ENCODE data around the gene CAB39.

CAB39 gene

DNA sequence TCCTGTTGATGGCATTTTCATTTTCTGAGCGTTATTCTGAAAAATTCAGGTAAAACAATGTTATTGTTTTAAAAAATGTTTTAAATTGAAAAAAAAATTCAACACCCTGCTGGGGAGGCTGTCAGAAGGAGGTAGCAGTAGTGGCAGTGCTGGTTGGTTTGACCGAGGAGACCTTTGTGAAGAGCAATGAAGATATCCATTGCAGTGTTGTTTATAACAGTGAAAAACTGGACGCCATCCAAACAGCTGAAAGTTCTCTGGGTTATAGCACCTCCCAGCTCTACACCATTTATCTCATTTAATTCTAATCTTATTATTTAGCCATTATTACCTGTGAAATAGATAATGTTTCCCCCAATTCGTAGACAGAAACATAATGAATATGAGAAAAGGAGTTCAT lies 139.5 kb downstream of the CAB39 start:
- no peak for DNase-seq (ENCODE audit: low read depth in 2 of 3, low spot score in 2 of 3)

DNA sequence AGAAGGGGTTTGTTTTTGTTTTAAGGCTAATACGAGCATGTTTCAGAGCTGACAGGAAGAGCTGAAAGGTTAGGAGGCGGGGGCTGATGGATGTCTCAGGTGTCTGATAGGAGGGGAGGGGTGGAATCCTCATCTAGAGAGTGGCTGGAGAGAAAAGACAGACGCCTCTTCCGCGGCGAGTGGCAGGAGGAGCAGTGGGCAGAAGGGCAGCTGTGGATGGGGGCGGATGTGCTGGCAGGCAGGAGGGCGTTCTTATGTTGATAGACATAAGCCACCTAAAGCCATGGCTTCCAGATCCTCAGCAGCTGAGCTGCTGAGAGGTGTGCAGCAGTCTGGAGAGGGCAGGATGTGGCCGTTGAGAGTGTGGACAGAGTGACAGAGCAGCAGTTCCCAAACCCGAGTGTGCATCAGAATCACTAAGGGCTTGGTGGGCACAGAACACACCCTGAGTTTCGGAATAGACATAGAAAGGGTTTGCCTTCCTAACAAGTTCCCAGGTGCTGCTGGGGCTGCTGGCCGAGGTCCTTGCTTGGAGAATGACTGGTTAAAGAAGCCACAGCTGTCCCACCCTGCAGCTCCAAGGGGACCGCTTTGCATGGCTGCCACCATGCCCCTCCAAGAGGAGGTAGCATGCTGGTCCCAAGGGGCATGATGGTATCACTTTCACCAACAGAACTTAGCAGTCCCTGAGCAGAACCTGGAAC lies 149.1 kb downstream of the CAB39 start:
- DNase-seq (ENCODE audit: low read depth in 2 of 3, low spot score in 2 of 3): no peak

DNA sequence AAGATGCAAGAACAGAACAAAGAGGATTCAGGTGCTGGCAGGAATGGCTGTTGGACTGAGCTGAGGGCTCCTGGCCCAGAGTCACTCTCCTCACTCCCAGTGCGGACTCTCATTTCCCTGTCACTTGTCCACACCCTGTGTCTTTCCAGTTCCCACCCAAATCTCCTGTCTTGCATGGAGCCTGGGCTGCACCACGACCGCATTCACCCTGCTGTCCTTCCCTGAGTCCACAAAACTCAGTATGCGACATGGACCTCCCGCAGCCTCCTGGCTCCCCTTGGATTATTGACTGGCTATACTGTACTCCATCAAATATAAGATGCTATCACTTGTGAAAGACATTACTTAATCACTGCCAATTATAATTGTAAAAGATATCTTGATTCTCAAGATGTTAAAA lies 149.7 kb downstream of the CAB39 start:
- no peak for DNase-seq (ENCODE audit: low read depth in 2 of 3, low spot score in 2 of 3)

DNA sequence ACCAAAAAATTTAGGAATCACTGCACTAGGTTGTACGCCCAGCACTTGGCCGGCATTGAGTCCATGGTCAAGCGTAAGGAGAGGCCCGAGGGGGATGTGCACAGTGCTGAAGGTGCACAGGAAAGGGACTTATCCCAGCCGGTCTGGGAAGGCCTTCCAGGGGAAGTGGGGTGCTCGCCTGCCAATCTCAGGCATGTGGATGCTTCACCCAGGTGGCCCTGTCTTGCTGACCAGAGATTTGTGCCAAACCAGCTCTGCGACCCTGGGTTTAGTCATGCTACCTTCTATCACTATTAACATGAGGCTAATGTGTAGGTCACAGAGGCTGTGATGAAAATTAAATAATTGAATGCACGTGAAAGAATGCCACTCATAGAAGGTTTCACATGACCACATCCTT lies 150.4 kb downstream of the CAB39 start:
- no peak for DNase-seq (ENCODE audit: low read depth in 2 of 3, low spot score in 2 of 3)

DNA sequence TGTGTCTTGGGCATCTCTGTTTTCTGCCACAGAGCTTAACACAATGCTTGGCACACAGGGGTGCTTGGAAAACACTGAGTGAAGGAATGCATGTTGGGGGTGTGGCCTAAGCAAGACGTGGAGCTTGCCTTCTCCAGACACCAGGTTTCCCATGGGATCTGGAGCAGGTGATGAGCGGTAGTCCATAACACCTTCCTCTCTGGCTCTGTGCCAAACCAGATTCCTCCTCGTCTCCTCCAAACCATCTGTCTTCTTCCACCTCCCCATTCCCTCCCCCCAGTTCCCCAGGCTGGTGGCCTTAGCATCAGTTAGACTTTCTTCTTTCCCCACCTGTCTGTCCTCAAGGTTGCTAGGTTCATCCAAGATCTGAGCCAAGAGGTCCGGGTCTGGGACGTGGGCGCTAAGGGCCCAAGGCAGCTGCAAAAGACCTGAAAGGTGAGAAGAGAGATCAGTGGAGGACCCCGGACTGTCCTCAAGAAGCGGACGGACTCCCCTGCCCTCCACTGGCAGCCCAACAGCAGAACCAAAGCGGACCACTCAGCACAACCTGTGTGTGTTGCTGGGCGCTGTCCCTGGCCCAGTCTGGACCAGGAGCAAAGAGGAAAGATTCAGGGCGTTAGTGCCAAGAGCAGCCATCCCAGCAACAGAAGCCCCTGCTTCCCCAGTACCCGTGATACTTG lies 150.9 kb downstream of the CAB39 start:
- DNase-seq (ENCODE audit: low read depth in 2 of 3, low spot score in 2 of 3): no peak

DNA sequence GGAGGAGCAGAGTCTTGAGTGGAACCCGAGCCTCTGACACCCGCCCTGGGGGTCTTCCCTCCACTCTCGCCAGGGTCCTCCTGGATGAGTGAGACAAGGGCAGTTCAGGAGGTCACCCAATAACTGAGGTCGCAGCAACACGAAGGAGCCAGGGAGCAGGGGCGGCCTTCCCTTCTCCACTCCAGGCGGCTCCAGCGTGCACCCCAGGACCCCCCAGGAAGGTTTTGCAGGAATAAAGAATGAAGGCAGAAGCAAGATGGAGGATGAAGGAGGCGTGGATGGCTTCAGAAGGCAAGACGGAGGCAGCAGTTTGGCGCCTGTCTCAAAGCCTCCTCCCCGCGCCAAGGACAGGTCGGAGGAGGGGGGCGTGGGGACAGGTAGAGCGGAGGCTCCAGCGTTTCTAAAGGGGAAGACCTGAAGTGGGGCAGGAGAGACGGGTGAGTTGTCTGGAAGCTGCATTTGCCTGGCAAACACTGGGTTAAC lies 151.5 kb downstream of the CAB39 start:
- no peak for DNase-seq (ENCODE audit: low read depth in 2 of 3, low spot score in 2 of 3)

DNA sequence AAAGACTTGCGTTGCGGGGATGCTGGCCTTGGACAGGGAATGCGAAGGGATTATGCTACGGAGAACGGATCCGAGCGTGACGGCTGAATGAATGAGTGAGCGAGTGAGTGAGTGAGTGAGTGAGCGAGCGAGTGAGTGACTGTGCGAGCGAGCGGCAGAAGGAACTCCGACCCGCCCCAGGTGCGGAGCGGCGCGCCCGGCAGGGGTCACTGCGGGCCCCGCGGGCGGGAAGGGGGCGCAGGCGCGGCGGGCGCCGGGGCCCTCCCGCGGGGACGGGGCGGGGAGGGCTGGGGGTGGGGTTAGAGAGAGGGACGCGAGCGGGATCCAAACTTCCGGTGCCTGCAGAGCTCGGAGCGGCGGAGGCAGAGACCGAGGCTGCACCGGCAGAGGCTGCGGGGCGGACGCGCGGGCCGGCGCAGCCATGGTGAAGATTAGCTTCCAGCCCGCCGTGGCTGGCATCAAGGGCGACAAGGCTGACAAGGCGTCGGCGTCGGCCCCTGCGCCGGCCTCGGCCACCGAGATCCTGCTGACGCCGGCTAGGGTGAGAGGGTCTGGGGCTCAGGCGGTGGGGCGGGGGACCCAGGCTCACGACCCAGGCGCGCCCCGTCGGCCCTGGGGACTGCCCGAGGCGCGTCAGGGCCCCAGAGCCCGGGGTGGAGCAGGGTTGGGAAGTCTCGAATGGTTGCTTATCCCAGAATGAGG lies 152.1 kb downstream of the CAB39 start, which contains the start of gene ITM2C:
Gene ITM2C (plus strand): TSS at position 338 of the 702 bp plus-strand sequence. CDS start 84 bp downstream, at position 422.
- peak in 1 of 3 experiments; percentile 60 for DNase-seq (ENCODE audit: low read depth in 2 of 3, low spot score in 2 of 3)

DNA sequence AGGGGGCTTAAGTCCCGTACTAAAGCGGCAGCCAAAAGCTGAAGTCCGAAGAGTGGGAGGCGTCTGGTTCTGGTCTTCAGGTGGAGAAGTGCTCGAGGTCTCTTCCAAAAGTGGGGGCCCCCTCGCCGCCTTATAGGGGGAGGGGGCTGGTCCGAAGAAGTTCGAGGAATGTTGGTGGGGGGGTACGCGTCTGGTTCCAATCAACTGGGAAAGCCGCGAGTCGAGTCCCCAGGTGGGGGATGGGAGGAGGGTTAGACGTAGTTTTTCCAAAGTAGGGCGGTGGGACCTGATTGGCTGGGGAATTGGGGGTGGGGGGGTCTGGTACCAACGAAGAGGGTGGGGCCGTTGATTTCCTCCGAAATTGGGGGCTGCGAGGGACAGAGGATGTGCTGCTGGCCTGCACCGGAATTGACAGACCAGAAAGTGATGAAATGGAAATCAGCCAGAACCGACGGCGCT lies 152.7 kb downstream of the CAB39 start:
- DNase-seq (ENCODE audit: low read depth in 2 of 3, low spot score in 2 of 3): no peak

DNA sequence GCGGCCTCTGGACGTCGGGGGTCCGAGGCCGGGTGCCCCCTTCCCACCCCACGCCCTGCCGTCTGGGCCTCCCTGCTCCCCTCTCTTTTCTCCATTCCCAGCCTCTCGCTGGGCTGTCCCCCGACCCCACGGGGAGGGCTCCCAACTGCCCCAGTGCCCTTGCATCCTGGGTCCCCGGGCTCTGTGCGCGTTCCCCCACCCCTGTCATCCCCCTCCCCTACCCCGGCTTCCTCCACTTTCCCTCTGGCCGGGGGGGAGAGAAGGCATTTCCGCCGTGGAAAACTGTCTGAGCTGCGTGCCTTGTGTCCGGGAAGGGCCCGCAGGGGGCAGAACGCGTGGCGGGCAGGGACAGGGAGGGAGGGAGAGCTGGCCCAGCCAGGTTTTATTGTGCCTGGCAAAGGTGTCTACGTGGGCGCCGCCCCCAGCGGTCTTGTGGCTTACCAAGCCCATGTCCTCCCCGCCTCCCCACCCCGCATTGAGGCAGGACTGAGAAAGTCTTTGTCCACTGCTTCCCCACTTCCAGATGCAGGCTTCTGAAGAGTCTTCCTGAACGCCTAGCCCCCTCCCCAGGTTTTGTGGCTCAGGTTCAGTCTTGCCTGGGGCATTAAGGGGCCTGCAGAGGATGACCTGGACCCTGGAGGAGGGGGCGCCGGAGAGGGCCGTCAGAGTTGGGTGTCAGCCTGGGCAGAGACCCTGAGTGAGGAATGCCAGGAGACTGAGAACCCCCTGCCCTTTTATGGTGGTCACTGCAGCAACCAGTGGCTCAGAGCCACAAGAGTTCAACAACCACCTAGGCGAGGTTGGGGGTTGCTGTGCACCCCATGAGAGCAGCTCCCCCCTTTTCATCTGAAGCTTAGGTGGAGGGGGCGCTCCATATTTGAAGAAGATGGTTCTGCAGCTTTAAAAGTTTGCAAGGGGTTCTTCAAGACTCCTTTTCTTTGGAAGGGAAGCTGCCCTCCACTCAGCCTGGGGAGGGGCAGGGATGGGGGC lies 153.4 kb downstream of the CAB39 start:
- no peak for DNase-seq (ENCODE audit: low read depth in 2 of 3, low spot score in 2 of 3)

DNA sequence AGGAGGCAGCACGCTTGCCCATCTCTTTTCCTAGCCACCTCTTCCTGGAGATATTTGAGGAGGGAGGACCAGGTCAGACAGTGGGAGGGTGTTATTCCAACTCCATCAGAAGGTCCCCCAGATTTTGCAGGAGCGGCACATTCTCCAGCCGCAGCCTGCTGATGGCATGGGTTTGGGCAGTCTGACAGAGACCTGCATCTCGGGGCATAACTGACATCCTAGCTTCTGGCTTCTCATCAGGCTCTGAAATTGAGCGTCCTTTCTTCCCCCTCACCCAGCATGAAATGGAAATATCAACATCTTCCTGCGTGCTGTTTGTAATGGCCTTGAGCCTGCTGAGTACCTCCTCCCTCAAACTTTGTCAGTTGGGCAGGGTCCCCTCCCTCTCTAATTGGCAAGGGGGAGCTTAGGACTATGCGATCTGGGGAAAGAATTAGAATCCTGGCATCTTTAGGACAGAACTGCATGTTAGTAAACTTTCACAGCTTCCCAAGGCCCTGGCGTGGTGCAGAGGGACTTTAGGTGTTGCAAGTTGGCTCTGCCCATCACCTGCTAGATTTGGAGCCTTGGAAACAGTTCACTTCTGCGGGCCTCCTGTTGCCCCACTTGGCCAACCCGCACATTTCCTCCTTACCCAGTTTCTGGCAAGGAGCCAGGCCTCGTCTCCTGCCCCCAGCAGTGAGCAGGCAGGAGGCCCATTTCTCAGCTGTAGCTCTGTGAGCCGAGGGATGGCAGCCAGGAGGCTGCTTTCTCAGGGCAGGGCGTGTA lies 154.3 kb downstream of the CAB39 start:
- no peak for DNase-seq (ENCODE audit: low read depth in 2 of 3, low spot score in 2 of 3)

DNA sequence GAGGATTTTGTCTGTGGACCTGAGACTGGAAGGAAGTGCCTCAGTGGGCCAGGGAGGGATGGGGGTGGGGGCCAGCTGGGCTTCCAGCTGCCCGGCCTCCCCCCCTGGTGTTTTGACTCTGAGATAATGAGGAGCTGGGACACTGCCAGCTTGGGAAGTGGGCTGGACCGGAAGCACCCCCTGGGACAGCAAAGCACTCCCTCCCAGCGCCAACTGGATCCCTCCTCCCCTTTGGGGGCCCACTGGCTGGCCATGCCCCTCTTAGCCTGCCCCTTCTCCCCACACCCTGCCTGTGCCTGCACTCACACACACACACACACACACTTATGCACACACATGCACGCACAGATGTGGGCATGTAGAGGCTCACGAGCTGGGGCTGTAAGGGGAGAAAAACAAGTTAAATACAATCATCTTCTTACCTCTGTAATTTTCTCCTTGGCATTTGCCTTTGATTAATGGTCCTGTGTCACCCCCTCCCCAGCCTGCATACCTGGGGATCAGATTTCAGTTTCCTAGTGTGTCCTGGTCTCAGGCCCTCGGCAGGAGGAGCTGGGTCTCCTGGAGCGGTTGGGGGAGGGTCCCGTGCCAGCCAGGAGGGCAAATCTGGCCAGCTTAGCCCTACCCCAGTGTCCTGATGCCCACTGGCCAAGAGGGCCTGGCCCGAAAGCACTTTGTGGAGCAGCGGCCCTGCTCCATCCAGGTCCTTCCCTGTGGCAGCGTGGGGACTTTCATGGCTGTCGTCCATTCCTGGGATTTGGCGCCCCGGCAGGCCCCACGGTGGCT lies 155.7 kb downstream of the CAB39 start:
- no peak for DNase-seq (ENCODE audit: low read depth in 2 of 3, low spot score in 2 of 3)

DNA sequence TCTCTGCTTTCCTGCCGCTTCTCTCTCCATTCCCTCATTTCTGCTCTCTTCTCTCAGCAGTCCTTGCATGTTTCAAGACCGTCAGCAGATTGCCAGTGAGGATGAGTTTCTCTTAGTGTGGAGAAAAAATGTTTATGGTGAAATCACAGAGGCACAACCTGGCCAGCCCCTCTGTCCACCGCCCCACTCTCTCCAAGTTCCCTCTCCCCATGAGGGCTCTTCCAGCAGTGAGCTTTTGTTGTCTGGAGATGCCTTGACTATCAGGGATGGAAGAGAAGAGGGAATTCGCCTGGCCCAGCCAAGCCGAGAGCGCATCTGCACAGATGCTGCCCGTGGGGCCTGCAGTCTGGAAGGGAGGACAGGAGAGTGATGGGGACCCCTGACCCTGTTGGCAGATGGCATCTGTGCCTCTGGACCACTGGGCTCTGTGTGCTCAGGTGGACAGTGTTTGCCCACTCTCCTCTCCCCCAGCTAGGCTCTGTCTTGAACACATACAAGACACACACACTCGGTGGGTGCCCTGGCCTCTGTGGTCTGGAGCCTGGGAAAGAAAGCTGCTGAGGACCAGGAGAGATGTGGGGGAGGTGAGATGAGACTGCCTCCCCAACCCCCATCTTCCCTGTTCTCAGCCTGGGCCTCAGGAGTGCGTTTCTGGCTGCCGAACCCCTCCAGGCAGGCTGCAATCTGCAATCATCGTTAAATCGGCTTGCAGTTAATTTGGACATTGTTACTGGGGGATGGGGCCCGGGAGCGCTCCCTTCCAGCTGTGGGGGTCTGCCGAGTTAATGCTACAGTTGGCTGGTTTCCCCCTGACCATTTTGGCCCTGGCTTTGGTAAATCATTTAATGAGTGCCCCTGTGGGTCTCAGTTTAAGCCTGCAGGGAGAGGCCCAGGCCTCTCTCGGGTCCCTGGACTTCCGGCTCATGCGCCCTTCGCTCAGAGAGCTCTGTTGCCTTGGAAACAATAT lies 156.6 kb downstream of the CAB39 start:
- DNase-seq (ENCODE audit: low read depth in 2 of 3, low spot score in 2 of 3): no peak

DNA sequence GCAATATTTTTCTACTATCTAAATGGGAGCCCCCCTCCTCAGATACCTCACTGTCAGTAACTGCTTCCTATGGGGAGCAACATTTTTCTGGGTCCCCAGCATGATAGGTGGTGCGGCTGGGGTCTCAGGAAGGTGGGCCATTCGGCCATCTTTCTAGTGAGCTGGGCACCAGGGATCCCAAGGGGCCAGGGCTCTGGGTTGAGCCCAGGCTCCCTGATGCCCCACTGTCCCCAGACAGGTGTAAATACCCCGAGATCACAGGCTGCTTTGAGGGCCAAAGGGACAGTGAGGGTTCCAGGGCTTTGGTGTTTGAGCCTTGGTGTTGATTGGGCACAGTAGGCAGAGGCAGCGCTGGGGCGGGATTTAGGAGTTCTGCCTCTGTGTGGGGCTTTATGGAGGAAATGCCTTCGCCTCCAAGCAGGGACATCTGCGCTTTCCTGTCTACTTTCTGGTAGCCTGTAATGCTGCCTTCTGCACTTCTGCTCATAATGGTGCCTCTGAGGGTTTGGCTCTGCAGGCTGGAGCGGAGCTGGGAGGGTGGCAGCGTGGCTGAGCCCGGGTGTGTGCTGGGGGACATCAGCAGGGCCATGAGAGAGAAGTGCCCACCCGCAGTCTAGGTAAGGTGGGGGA lies 157.4 kb downstream of the CAB39 start:
- DNase-seq (ENCODE audit: low read depth in 2 of 3, low spot score in 2 of 3): no peak

Measured in activated CD8-positive, alpha-beta memory T cell treated with anti-CD3 and anti-CD28 coated beads for 48 hours (primary cell).